Inferior parietal cortex (tissue), 1 donor: ENCODE results near the gene NID1.
"Not testable (repeated sequence)": the region's sequence is repeated elsewhere in the genome, so short reads cannot be mapped to it uniquely, and the experiment has no call there.

Experiments used
- DNase-seq: peaks from one replicate; pipeline ENCODE4 v3.0.0-alpha.2; 2016; ENCODE audit errors: extremely low spot score

NID1 gene

GRCh38 chr1:236030534-236030933 lies 34.4 kb downstream of the NID1 start:
- DNase-seq, result no peak

- DNase-seq, result no peak
These were observed 35.4 kb downstream of the NID1 start for GRCh38 chr1:236029428-236029940.

- DNase-seq, result no peak
These were observed 37.8 kb downstream of the NID1 start for GRCh38 chr1:236027104-236027503.

- DNase-seq, result no peak
These were observed 39.1 kb downstream of the NID1 start for GRCh38 chr1:236025836-236026235.

GRCh38 chr1:236024641-236025040 lies 40.2 kb downstream of the NID1 start:
- DNase-seq, result no peak

- DNase-seq, result no peak
These were observed 40.8 kb downstream of the NID1 start for GRCh38 chr1:236023926-236024565.

- no peak for DNase-seq
These were observed 43.3 kb downstream of the NID1 start for GRCh38 chr1:236021424-236022135.

- DNase-seq, result no peak
These were observed 44.3 kb downstream of the NID1 start for GRCh38 chr1:236020359-236021219.

GRCh38 chr1:236018885-236019453 lies 45.9 kb downstream of the NID1 start:
- no peak for DNase-seq

GRCh38 chr1:236016782-236017400 lies 48.0 kb downstream of the NID1 start:
- no peak for DNase-seq

GRCh38 chr1:236016083-236016482 lies 48.8 kb downstream of the NID1 start:
- DNase-seq, result no peak

GRCh38 chr1:236015539-236015938 lies 49.4 kb downstream of the NID1 start:
- no peak for DNase-seq

GRCh38 chr1:236013330-236013729 lies 51.6 kb downstream of the NID1 start:
- no peak for DNase-seq

- no peak for DNase-seq
These were observed 53.2 kb downstream of the NID1 start for GRCh38 chr1:236011641-236012040.

GRCh38 chr1:236010443-236010842 lies 54.4 kb downstream of the NID1 start:
- no peak for DNase-seq

- no peak for DNase-seq
These were observed 55.0 kb downstream of the NID1 start for GRCh38 chr1:236009857-236010256.

- DNase-seq, result no peak
These were observed 55.7 kb downstream of the NID1 start for GRCh38 chr1:236009191-236009590.

GRCh38 chr1:236007781-236008180 lies 57.1 kb downstream of the NID1 start:
- no peak for DNase-seq

- DNase-seq, result not testable (repeated sequence)
These were observed 61.8 kb downstream of the NID1 start for GRCh38 chr1:236003058-236003457.

GRCh38 chr1:236002572-236002971 lies 62.3 kb downstream of the NID1 start:
- no peak for DNase-seq

GRCh38 chr1:236002025-236002390 lies 62.9 kb downstream of the NID1 start:
- no peak for DNase-seq

GRCh38 chr1:236000781-236001180 lies 64.1 kb downstream of the NID1 start:
- no peak for DNase-seq
